GM18502 (cell line): ENCODE measurements around the gene PHEX.

ENCODE experiments used
- ATAC-seq: cut with Tn5 transposase; IDR thresholded peaks from one replicate; pipeline ENCODE4 v1.9.1; 2021; ENCODE audit warnings: mild to moderate bottlenecking; ENCODE audit not compliant: unreplicated experiment, poor library complexity

PHEX gene

GRCh38 chrX:22037911-22038537, 5.9 kb downstream of the PHEX start:
- ATAC-seq, result no peak

- no peak for ATAC-seq
Observed at GRCh38 chrX:22039541-22039940, 7.4 kb downstream of the PHEX start.

GRCh38 chrX:22040184-22040583, 8.1 kb downstream of the PHEX start:
- ATAC-seq, result no peak

GRCh38 chrX:22041907-22042530, 9.9 kb downstream of the PHEX start:
- no peak for ATAC-seq

- no peak for ATAC-seq
Observed at GRCh38 chrX:22043872-22044271, 11.7 kb downstream of the PHEX start.

GRCh38 chrX:22047468-22047867, 15.3 kb downstream of the PHEX start:
- ATAC-seq, result no peak

GRCh38 chrX:22053481-22053880, 21.4 kb downstream of the PHEX start:
- ATAC-seq, result no peak

GRCh38 chrX:22056235-22056634, 24.1 kb downstream of the PHEX start:
- no peak for ATAC-seq

- no peak for ATAC-seq
Observed at GRCh38 chrX:22057667-22058066, 25.5 kb downstream of the PHEX start.

- no peak for ATAC-seq
Observed at GRCh38 chrX:22059775-22060174, 27.6 kb downstream of the PHEX start.

- peak; percentile 72 for ATAC-seq
Observed at GRCh38 chrX:22060415-22061280, 28.5 kb downstream of the PHEX start.

GRCh38 chrX:22063284-22063683, 31.2 kb downstream of the PHEX start:
- peak; percentile 88 for ATAC-seq

GRCh38 chrX:22069586-22069985, 37.5 kb downstream of the PHEX start:
- ATAC-seq, result no peak

- no peak for ATAC-seq
Observed at GRCh38 chrX:22073928-22074327, 41.8 kb downstream of the PHEX start.

GRCh38 chrX:22078117-22078516, 46.0 kb downstream of the PHEX start:
- ATAC-seq, result no peak

- peak; percentile 94 for ATAC-seq
Observed at GRCh38 chrX:22081475-22082092, 49.5 kb downstream of the PHEX start.

- ATAC-seq, result no peak
Observed at GRCh38 chrX:22086003-22086402, 53.9 kb downstream of the PHEX start.

- ATAC-seq, result no peak
Observed at GRCh38 chrX:22087011-22087557, 55.0 kb downstream of the PHEX start.

- no peak for ATAC-seq
Observed at GRCh38 chrX:22088326-22088725, 56.2 kb downstream of the PHEX start.

- ATAC-seq, result no peak
Observed at GRCh38 chrX:22090181-22090580, 58.1 kb downstream of the PHEX start.

- ATAC-seq, result no peak
Observed at GRCh38 chrX:22093550-22093949, 61.4 kb downstream of the PHEX start.
